Esophagus (tissue), 2 donors: Measurements from ENCODE around the gene RGS17. TPM values are rescaled to one million over a fixed set of nuclear protein-coding genes. Genes with fewer than 3 reads are reported as not detected.

Experiments
- H3K27ac ChIP-seq, 2 donors: one replicate each; pipeline ENCODE4 v1.5.1; 2013; ENCODE audit warnings: low read depth in 2 of 2, mild to moderate bottlenecking in 2 of 2, inconsistent platforms in 1 of 2, low read length in 1 of 2, moderate library complexity in 1 of 2
- H3K27me3 ChIP-seq, 2 donors: one replicate each; pipeline ENCODE4 v1.6.1; 2013; ENCODE audit warnings: low read length in 2 of 2, control low read depth in 1 of 2, mild to moderate bottlenecking in 1 of 2; ENCODE audit not compliant: insufficient read depth in 2 of 2, control insufficient read depth in 1 of 2
- H3K36me3 ChIP-seq, 2 donors: one replicate each; pipeline ENCODE4 v1.6.1; 2013; ENCODE audit warnings: low read length in 1 of 2; ENCODE audit not compliant: control insufficient read depth in 2 of 2, insufficient read depth in 2 of 2
- H3K4me1 ChIP-seq, 2 donors: one replicate each; pipeline ENCODE4 v1.6.1; 2013; ENCODE audit warnings: low read length in 1 of 2; ENCODE audit not compliant: control insufficient read depth in 2 of 2, insufficient read depth in 2 of 2
- H3K4me3 ChIP-seq, 2 donors: one replicate each; pipeline ENCODE4 v1.5.1; 2013; ENCODE audit warnings: low read length in 2 of 2, mild to moderate bottlenecking in 2 of 2, low read depth in 1 of 2, moderate library complexity in 1 of 2
- H3K9me3 ChIP-seq, 2 donors: one replicate each; pipeline ENCODE4 v1.6.1; 2013; ENCODE audit warnings: mild to moderate bottlenecking in 2 of 2, low read depth in 1 of 2, low read length in 1 of 2, moderate library complexity in 1 of 2; ENCODE audit not compliant: control insufficient read depth in 2 of 2, insufficient read depth in 1 of 2
- WGBS, 2 donors: extraction: QIAGEN DNeasy Blood & Tissue Kit; methylation state at CpG; one replicate each; pipeline ENCODE4 v1.1.7; 2013; 5-methylcytosine and 5-hydroxymethylcytosine counted together
- polyA plus RNA-seq, 2 donors: library from polyadenylated mRNA; stranded (reverse); fragments of 200-250 nt; gene quantifications; one replicate each; pipeline ENCODE4 v1.2.3, GENCODE V29; 2013
- donor health status: healthy with polysubstance abuse.
- donor health status: Bipolar disorder and iron deficiency.

RGS17 gene, protein sequence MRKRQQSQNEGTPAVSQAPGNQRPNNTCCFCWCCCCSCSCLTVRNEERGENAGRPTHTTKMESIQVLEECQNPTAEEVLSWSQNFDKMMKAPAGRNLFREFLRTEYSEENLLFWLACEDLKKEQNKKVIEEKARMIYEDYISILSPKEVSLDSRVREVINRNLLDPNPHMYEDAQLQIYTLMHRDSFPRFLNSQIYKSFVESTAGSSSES
- 1 to 10 TPM; 1.1 to 4.1 TPM for polyA plus RNA-seq

- peak within 1 kb of the TSS; percentile 60 to 68 for H3K4me3 ChIP-seq
- H3K27me3 ChIP-seq = no peaks in the 10 kb centered on the region
- H3K9me3 ChIP-seq = peaks cover 0 to 2% of the 10 kb centered on the region in 2 donors
- WGBS, 2 donors = 4 to 6% methylated on average over 51 to 89 of the region's 89 CpGs
- H3K36me3 ChIP-seq = no peaks in the 10 kb centered on the region
- H3K27ac ChIP-seq = peak within 1 kb of the TSS in 1 of 2 donors; percentile 3
- H3K4me1 ChIP-seq = peaks cover 0 to 6% of the 10 kb centered on the region in 2 donors
These were observed at the start of gene RGS17 for GRCh38 chr6:153131037-153131981. RGS17 (minus strand) TSS chr6:153131282; CDS start chr6:153044018, 87,264 bp downstream.

DNA sequence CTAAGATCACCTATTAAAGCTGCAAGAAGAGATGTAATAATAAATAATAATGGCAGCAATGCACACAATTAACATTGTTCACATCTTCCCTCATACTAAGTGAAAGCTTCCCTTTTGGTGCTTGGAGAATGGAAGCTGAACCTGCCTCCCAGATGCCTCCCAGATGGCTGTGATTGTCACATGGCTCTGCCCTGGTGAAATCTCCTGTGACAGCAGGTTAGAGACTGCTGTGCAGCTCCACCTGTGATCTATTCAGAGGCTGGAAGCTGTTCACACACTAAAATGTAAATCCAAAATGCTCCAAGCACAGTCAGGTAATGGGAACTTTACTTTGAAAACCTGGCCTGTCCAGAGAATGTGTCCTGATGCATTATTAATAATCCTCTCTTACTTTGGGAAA, 41.7 kb upstream of the RGS17 start:
- H3K27me3 ChIP-seq = no peaks in the 10 kb centered on the region
- H3K4me3 ChIP-seq = no peak overlapping the region
- H3K36me3 ChIP-seq = no peaks in the 10 kb centered on the region
- no peak overlapping the region for H3K27ac ChIP-seq
- H3K9me3 ChIP-seq = no peaks in the 10 kb centered on the region
- no peaks in the 10 kb centered on the region for H3K4me1 ChIP-seq

DNA sequence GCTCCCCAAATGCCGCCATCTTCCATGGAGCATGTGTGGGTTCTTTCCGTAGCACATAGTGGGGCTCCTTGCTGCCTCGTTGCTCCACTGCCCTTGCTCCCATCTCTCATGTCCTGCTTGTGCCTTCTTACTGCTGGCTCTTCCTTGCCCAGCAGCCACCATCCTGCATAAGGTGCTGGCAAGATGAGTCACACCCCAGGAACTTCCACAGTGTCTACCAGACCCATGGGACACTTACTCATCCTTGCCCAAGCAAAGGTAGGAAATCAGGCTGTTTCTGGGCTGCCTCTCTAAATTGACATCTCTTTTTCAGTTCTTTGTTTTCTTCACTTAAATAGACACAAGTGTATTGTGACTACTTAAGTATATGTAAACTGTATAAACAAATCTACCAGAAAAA, 39.4 kb upstream of the RGS17 start:
- Histone ChIP-seq H3K9me3 (no peaks in the 10 kb centered on the region), H3K4me1 (no peaks in the 10 kb centered on the region), H3K27ac (no peak overlapping the region), H3K36me3 (no peaks in the 10 kb centered on the region), H3K27me3 (no peaks in the 10 kb centered on the region), H3K4me3 (no peak overlapping the region)
- 40 to 78% methylated on average over 3 of the region's 3 CpGs for WGBS, 2 donors

GRCh38 chr6:153167907-153168306, 36.8 kb upstream of the RGS17 start:
- H3K4me1 ChIP-seq = no peaks in the 10 kb centered on the region
- WGBS, 2 donors = 70 to 76% methylated on average over 1 of the region's 1 CpG
- no peaks in the 10 kb centered on the region for H3K36me3 ChIP-seq
- no peaks in the 10 kb centered on the region for H3K9me3 ChIP-seq
- no peak overlapping the region for H3K4me3 ChIP-seq
- no peak overlapping the region for H3K27ac ChIP-seq
- no peaks in the 10 kb centered on the region for H3K27me3 ChIP-seq

- H3K9me3 ChIP-seq = no peaks in the 10 kb centered on the region
- no peaks in the 10 kb centered on the region for H3K36me3 ChIP-seq
- no peaks in the 10 kb centered on the region for H3K4me1 ChIP-seq
- H3K27ac ChIP-seq = peak overlapping the region in 1 of 2 donors; percentile 31
- H3K4me3 ChIP-seq = no peak overlapping the region
- H3K27me3 ChIP-seq = no peaks in the 10 kb centered on the region
- WGBS, 2 donors = 53 to 55% methylated on average over 9 of the region's 9 CpGs
These were observed 36.2 kb upstream of the RGS17 start for GRCh38 chr6:153167061-153167891.

GRCh38 chr6:153162646-153163045, 31.6 kb upstream of the RGS17 start:
- Histone ChIP-seq H3K27me3 (no peaks in the 10 kb centered on the region), H3K4me3 (no peak overlapping the region), H3K36me3 (no peaks in the 10 kb centered on the region), H3K9me3 (no peaks in the 10 kb centered on the region), H3K27ac (no peak overlapping the region), H3K4me1 (no peaks in the 10 kb centered on the region)
- WGBS, 2 donors = 71 to 78% methylated on average over 2 of the region's 2 CpGs

GRCh38 chr6:153162172-153162571, 31.1 kb upstream of the RGS17 start:
- H3K4me3 ChIP-seq = no peak overlapping the region
- H3K27ac ChIP-seq = no peak overlapping the region
- H3K4me1 ChIP-seq = no peaks in the 10 kb centered on the region
- no peaks in the 10 kb centered on the region for H3K27me3 ChIP-seq
- WGBS, 2 donors = 65 to 67% methylated on average over 4 of the region's 4 CpGs
- H3K36me3 ChIP-seq = no peaks in the 10 kb centered on the region
- no peaks in the 10 kb centered on the region for H3K9me3 ChIP-seq

DNA sequence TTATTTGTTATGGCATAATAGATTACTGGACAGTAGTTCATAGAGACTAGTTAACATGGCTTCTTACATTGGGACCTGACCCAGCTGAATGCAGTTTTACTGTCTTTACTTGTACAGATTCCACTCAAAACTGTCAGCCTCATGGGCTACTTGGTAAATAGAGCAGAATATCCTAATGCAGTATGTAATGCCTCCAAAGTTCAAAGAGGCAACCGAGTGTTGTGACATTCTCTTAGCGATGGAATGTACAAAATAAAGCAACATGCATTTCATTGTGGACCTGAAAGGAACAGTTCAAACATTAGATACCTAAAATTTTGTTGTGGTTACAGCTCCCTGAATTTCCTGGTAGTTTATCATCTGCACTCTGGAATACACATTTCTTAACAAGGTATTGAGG, 29.1 kb upstream of the RGS17 start:
- Histone ChIP-seq H3K4me3 (no peak overlapping the region), H3K36me3 (no peaks in the 10 kb centered on the region), H3K27me3 (no peaks in the 10 kb centered on the region), H3K4me1 (no peaks in the 10 kb centered on the region), H3K27ac (no peak overlapping the region), H3K9me3 (no peaks in the 10 kb centered on the region)
- WGBS, 2 donors = 81 to 84% methylated on average over 2 of the region's 2 CpGs

DNA sequence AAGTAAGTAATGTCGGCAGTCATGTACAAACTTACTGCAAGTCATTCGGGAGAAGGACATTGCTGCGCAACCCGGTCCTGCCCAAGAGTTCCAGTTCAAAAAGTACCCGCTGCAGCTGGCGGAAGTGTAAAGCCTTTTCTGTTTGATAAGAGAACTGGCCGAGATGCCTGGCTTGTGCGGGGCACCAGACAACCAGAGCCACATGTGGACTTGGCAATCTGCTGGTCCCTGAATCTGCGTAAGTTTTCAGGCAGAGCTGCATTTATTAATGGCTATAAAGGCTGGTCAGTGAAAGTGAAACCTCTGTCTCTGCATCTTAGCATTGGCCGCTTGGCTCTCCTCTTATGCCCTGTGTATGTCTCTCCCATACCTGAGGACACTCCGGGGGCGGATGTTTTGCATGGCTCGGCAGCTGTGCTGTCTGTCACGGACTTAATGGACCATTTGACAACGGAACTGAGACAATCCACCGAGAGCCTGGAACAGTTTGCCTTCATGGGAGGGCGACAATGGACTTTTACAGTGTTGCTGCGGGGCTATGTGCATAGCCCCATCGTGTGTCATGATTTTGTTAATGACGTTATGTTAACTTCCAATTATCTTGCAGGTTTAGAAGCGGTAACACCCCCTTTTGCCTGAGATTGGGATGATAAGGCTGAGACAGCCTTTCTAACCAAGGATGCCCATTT, 19.8 kb upstream of the RGS17 start:
- no peaks in the 10 kb centered on the region for H3K4me1 ChIP-seq
- WGBS, 2 donors = 86 to 87% methylated on average over 21 of the region's 21 CpGs
- no peaks in the 10 kb centered on the region for H3K36me3 ChIP-seq
- H3K9me3 ChIP-seq = no peaks in the 10 kb centered on the region
- no peak overlapping the region for H3K27ac ChIP-seq
- H3K27me3 ChIP-seq = no peaks in the 10 kb centered on the region
- no peak overlapping the region for H3K4me3 ChIP-seq
